UCSD-AML1 (cell line): ENCODE measurements around the gene NMRK1.
A peak's percentile ranks its signal among the peaks of the same experiment; 100 is the strongest.

ENCODE experiments used
- DNase-seq: peaks from one replicate; lab custom pipeline; 2025; ENCODE audit not compliant: unreplicated experiment; lab: John Stamatoyannopoulos, UW

The NMRK1 gene

GRCh38 chr9:75087824-75088645 lies at the start of gene NMRK1, which contains the start of gene OSTF1:
Gene NMRK1 (minus strand): TSS chr9:75088155. CDS start chr9:75083115, 5,040 bp downstream.
Gene OSTF1 (plus strand): TSS chr9:75088514. CDS start chr9:75088693, 179 bp downstream.
- peak; percentile 98 for DNase-seq

DNA sequence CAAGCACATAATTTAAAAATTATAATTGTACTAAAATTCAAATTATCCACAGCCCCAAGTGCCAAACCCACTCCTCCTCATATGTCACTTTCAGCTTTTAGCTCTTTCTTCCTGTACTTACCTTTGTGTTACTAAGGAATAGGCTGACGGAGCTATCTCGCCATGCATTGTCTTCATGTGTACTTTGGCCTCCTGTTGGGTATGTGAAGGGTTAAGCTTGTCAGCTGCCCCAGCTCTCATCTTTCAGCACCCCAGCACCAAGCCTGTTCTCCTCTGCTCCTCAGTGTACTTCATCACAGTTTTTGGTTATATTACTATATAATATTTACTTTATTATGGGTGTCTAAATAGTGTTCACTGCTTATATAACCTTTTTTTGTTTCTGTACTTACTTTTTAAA lies 46.5 kb upstream of the NMRK1 start:
- no peak for DNase-seq

DNA sequence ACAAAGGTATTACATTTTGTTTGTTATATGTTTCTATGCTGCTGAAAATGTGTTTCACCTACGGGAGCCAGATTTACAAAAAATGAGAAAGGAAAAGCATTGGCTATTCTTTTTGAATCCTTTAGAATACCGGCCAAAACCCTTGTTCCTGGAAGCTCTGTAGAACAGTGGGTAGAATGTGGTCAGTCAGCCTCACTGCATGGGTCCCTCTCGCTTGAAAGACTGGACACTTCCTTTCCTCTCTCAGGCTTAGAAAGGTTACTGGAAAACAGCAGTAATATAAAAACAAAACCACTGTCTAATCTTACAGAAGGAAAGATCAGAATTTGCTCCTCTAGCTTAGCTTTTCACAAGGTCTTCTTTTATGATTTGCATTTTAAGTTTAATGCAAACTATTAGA lies 45.4 kb upstream of the NMRK1 start:
- no peak for DNase-seq

DNA sequence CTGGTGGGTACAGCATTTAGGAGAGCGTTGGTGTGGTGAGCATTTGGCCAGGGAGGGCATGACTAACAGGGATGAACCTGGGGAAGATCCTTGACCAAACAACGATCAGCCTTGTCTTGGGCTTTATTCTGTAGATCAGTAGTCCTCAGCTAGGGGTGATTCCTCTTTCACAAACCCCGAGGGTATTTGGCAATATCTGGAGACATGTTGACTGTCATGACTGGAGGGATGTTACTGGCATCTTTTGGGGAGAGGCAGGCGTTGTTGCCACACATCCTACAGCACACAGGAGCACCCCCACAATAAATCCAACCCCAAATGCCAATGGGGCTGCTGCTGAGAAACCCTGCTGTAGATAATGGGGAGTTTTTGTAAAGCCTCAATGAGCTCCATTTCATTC lies 44.3 kb upstream of the NMRK1 start:
- DNase-seq, result no peak

DNA sequence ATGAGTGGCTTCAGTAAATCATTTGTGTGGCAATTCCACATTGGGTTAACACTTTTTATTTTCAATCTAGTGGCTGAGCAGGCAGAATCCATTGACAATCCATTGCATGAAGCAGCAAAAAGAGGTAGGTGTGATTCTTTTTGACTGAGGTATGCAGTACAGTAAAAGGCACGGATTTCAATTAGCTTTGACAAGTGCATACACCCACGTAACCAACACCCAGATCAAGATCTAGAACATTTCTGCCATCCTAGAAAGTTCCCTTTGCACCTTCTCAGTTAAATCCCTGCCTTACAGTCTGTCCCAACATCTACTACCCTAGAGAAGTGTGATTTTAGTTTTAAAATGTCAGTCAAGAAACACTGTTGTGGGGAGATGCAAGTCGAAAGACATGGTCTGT lies 43.7 kb upstream of the NMRK1 start:
- DNase-seq, result no peak

DNA sequence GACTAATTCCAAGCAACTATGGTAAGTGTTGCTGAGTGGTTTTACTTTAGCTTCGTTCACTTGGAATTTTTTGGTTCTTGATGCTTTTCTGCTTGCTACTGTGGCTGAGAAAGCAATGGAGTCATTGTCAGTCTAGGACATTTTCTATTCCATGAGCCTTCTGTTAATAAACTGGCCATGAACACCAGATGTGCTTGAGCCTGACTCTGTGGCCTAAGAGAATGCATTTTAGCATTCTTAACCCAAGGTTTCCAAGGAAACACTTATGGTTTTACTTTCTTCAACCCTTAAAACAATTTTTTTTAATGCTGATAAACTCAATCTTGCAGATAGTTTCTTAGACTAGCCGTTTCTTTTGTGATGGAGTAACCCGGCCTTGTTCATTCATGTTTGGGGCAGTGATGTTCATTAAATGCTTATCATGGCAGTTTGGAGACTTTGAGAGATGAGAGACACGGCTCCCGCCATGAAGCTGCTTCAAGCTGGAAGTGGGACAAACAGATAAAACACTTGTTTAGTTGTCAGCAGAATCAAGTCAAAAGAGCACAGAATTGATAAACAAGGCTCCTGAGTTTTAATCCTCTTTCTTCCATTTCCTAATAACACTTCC lies 42.8 kb upstream of the NMRK1 start:
- no peak for DNase-seq

GRCh38 chr9:75130172-75130571 lies 42.2 kb upstream of the NMRK1 start:
- no peak for DNase-seq

DNA sequence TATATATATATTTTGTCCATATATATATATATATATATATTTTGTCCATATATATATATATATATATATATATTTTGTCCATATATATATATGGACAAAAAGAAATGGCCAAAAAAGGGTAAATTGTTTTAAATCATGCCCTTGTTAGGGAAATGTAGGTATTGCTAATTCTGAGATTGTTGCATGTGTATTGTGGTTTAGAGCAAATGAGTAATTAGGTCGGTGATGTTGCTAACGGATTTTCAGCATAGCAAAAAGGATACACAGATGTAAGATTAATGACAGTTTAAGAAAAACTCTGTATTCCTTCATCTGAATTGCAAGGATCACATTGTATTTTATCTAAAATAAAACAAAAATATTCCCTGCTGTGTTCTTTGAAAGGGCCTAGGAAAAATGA lies 40.6 kb upstream of the NMRK1 start:
- no peak for DNase-seq

DNA sequence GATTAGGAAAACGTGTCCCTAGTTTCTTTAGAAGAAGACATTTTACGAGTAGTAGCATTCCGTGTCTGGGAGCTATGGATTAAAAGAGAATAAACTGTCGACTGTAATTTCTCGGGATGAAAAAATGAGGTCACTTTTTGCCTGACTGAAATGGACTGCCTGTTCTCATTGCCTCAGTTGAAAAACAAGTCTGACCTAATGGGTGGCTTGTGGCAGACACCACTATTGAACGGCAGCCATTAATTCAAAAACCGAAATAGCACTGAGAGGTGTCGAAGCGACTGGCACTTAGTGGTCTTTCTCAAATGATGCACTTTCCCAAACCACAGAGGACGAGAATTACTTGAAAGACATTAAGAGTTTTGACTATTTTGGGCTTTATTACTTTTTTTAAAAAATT lies 35.7 kb upstream of the NMRK1 start:
- no peak for DNase-seq

GRCh38 chr9:75121914-75122558 lies 34.1 kb upstream of the NMRK1 start:
- no peak for DNase-seq

GRCh38 chr9:75120686-75121085 lies 32.7 kb upstream of the NMRK1 start:
- no peak for DNase-seq

GRCh38 chr9:75117564-75117963 lies 29.6 kb upstream of the NMRK1 start:
- DNase-seq, result no peak

- no peak for DNase-seq
Observed at GRCh38 chr9:75116306-75116705, 28.4 kb upstream of the NMRK1 start.

DNA sequence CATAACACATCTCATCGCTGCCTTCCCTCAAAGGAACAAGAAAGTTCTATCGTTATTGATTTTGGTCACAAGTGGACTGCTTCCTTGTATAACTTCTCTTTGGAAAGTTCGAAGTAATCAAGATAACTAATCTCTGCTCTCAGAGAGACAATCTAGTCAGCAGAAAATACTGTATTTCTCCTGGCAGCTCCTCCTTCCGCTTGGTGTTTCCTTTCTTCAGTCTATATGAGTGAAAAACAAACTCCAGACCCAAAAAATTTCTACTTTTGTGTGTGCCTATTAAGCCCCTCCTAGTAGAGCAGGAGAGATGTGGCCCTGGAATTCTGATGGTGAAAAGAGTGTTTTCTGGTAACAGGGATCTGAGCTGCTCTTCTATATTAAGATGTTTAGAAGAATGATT lies 24.8 kb upstream of the NMRK1 start:
- DNase-seq, result no peak

- no peak for DNase-seq
Observed at GRCh38 chr9:75111019-75111622, 23.2 kb upstream of the NMRK1 start.

DNA sequence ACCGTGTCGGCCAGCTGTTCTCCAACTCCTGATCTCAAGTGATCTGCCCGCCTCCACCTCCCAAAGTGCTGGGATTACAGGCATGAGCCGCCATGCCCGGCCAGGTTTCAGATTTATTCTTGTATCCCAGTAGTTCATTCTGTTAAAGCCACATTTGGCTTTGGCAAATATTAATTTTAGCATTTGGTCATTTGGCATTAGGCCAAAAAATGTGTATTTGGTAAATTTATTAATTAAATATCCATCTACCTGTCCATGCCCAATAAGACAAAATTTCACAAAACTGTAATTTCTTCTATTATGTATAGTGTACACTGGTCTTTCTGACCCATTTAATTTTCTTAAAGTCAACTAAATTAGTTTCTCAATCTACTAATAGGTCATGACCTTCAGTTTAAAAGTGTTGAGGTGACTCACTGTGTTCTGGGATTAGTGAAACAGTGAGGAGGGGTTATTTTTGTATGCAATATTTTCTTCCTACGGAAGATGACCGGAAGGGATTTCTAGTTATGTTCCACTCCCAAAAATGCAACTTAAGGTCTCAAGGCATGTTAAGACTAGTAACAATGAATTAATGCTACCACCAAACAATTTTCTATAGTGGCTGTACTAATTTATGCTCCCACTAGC lies 21.4 kb upstream of the NMRK1 start:
- DNase-seq, result no peak

DNA sequence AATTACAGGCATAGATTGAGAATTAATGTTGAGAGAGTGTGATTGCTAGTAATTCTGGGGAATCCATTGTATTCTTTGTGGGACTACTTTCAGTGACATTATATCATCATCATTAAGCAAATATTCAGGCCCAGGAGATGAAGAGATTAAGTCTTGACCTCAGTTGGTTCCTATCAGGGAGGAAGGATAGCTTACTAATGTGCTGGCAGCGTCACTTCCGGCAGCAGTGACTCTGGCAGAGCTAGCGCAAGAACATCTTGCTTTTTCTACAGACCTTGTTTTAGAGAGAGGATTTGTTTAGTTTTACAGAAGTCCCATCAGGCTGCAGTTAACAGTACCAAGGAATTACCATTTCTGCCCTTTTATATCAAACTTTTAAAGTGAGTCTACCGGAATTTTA lies 20.6 kb upstream of the NMRK1 start:
- peak; percentile 22 for DNase-seq

GRCh38 chr9:75106857-75107256 lies 18.9 kb upstream of the NMRK1 start:
- no peak for DNase-seq

- no peak for DNase-seq
Observed at GRCh38 chr9:75105841-75106240, 17.9 kb upstream of the NMRK1 start.

DNA sequence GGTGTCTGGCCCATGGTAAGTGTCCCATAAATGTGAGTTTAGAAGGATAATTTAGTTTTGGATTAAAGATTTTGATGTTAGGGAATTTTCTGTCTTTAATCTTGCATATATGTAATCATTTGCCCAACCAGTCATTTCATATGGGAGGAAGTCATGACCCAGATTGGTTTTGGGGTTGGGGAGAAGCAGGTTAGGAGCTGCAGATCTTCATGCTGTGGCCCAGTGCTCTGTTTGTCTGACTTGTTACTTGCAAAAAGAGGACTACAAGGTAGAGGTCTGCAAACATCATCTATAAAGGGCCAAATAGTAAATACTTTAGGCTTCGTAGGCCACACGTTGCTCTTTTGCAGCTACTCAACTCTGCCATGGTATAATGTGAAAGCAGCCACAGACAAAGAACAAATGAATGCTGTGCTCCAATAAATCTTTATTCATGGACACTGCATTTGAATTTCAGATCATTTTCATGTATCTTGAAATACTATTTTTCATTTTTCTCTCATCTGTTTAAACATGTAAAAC lies 17.1 kb upstream of the NMRK1 start:
- DNase-seq, result no peak

- no peak for DNase-seq
Observed at GRCh38 chr9:75104607-75105006, 16.7 kb upstream of the NMRK1 start.
